HL-60 (cell line): ENCODE data around the gene SARM1.

Source experiments
- CTCF ChIP-seq: IDR thresholded peaks from one replicate; pipeline ENCODE4 v1.5.1; 2011; ENCODE audit warnings: low read length, control low read depth, inconsistent platforms; ENCODE audit not compliant: insufficient read depth
- POLR2AphosphoS5 ChIP-seq: IDR thresholded peaks from 2 replicates; pipeline ENCODE4 v1.6.1; 2012; ENCODE audit warnings: low read depth

DNA sequence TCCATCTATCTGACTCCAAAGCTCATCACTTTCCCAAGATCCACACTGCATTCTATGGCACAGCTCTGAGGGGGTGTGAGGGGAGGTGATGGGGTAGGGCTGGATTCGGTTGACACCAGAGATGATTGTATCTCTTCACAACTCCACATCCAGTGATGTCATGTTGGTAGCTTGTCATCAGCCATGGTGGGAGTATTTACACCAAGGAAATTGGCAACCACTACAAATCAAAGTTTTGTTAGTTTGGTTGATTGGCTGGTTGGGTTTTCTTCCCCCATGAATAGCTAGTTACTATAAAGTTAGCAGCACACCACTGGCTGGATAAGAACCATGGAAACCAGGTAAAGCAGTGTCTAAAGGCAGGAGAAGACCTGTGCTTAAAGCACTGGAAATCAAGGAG, 19.5 kb downstream of the SARM1 start:
- TF ChIP-seq POLR2AphosphoS5 (no peak), CTCF (no peak)
